HG03558 (cell line): ENCODE measurements around the gene PPP1R9B.

Source experiments
- ATAC-seq: cut with Tn5 transposase; IDR thresholded peaks from one replicate; pipeline ENCODE4 v1.9.1; 2021; ENCODE audit warnings: moderate number of reproducible peaks; ENCODE audit not compliant: unreplicated experiment; ENCODE audit errors: extremely low read depth

The PPP1R9B gene

DNA sequence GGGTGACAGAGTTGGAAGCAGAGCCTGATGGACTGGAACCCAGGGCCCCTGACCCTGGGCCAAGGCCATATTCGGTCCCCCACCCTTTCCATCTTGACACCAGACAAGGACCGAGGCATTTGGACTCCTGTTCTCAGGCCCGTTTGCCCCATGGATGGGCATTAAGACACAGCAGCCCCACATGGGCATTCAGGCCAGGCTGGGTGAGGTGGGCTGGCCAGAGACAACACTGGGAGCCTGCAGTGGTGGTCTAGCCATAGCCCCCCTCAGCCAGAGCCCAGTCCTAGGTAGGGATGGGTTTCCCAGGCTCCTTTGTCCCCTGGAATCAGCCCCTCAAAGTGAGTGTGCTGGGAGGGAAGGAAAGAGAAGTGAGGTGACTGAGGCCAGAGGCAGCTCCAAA, 53.7 kb downstream of the PPP1R9B start:
- no peak for ATAC-seq

GRCh38 chr17:50096092-50096491, 54.4 kb downstream of the PPP1R9B start:
- ATAC-seq: no peak

- no peak for ATAC-seq
Observed at GRCh38 chr17:50095626-50096037, 54.8 kb downstream of the PPP1R9B start.

DNA sequence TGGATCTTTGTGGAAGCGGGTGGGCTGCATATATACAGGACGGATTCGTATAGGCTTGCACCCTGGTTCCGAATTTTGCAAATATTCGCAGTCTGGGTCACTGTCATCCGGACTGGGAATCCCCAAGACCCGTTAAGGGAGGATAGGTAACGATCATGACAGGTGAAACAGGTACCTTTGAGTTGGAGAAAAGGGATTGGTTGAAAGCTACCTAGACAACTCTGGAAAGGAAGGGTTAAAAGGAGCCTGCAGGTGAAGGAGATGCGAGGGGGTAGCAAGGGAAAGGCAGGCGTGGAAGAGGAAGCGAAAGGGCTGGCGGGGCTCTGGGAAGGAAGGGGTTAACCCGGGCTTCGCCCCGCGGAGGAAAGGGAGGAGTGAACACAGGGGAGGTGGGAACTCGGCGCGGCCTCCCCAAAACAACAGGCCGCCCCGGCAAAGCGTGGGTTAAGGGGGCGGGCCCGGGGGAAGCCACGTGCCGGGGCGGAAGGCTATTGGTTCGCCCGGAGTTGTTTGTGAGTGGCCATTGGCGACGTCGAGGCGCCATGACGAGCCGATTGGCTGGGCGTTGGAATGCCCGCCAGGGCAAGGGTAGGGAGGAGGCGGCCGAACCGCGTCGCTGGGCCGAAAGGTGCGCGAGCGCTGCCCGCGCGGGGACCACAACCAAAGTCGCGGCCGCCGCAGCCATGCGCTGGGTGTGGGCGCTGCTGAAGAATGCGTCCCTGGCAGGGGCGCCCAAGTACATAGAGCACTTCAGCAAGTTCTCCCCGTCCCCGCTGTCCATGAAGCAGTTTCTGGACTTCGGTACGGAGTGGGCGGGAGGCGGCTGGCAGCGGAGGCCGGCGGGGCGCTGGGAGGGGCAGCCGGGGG, 55.5 kb downstream of the PPP1R9B start, which contains the start of gene PDK2:
Gene PDK2, plus strand, starts transcription at position 599 of the 867 bp plus-strand sequence. Its CDS starts 85 bp downstream, at position 684.
- ATAC-seq: peak; percentile 77

GRCh38 chr17:50094243-50094752, 56.2 kb downstream of the PPP1R9B start:
- no peak for ATAC-seq

GRCh38 chr17:50093807-50094206, 56.7 kb downstream of the PPP1R9B start:
- ATAC-seq: no peak

DNA sequence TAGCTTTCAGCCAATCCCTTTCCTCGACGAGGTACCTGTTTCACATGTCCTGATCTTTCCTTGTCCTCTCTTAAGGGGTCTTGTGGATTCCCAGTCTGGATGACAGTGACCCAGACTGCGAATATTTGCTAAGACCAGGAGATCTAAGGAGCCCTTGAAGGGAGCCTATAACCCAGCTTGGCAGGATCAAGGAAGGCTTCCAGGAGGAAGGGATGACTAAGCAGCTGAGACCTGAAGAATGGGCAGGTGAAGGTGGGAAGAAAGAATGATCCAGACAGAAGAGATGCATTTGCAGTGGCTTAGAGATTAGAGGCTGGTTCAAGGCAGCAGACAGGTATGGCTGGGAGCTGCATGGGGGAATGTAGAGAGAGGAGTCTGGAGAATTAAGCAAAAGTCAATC, 57.2 kb downstream of the PPP1R9B start:
- ATAC-seq: no peak

- no peak for ATAC-seq
Observed at GRCh38 chr17:50091918-50092285, 58.6 kb downstream of the PPP1R9B start.

- no peak for ATAC-seq
Observed at GRCh38 chr17:50090971-50091917, 59.2 kb downstream of the PPP1R9B start.

- ATAC-seq: no peak
Observed at GRCh38 chr17:50090071-50090470, 60.4 kb downstream of the PPP1R9B start.

DNA sequence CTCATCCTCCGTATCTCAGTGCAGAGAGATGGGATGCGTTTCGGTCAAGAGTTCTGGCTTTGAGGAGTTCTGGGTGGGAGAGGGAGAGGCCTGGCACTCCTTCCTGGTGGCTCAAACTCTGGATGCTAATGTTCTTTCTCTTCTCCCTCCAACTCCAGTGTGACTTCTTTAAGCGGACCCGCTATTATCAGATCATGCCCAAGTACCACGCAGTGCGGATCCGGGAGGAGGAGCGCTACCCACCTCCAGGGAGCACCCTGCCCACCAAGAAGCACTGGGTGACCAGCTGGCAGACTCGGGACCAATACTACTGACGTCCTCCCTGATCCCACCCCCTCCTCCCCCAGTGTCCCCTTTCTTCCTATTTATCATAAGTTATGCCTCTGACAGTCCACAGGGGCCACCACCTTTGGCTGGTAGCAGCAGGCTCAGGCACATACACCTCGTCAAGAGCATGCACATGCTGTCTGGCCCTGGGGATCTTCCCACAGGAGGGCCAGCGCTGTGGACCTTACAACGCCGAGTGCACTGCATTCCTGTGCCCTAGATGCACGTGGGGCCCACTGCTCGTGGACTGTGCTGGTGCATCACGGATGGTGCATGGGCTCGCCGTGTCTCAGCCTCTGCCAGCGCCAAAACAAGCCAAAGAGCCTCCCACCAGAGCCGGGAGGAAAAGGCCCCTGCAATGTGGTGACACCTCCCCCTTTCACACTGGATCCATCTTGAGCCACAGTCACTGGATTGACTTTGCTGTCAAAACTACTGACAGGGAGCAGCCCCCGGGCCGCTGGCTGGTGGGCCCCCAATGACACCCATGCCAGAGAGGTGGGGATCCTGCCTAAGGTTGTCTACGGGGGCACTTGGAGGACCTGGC, 61.3 kb downstream of the PPP1R9B start:
- ATAC-seq: no peak

DNA sequence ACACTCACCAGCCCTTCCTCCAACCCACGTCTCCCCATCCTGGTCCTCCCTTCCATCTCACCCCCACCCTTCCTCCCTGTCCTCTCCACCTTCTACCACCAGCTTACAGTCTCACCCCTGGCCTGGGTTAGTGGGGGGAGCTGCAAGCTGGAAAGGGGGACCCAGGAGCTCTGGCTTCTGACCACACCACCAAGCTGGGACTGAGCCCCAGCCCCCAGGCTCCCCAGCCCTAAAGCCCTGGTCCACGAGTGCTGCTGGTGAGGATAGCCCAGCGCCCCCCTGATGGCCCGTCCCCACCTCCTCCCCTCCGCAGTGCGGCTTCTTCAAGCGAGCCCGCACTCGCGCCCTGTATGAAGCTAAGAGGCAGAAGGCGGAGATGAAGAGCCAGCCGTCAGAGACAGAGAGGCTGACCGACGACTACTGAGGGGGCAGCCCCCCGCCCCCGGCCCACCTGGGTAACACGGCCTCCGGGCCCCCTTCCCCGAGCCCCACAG, 62.5 kb downstream of the PPP1R9B start:
- ATAC-seq: no peak

DNA sequence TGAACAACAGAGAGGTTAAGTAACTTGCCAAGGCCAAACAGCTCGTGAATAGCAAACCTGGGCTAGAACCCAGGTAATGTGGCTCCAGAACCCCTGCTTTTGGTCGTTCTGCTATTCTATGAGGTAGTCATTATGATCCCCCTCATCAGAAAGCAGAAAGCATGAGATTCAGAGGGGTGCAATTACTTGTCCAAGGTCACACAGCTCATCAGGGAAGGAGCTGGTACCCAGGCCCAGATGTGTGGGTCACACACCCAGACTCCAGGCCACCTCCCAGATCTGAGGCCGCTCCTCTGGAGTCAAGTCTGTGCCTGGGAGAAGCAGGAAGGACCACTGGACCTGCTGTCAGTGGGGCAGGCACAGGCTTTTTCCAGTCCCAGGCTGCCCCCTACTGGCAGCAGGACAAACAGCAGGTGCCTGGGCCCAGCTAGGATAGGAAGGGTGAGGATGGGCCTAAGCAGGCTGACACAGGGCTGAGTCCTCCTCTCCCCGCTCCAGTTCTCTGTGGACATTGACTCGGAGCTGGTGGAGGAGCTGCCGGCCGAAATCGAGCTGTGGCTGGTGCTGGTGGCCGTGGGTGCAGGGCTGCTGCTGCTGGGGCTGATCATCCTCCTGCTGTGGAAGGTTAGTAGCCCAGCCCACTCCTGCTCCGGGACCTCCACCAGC, 63.1 kb downstream of the PPP1R9B start:
- ATAC-seq: no peak
